ENCODE measurements around the gene ASB18. TPM values are rescaled to one million over a fixed set of nuclear protein-coding genes. Genes with fewer than 3 reads are reported as not detected.

The ASB18 gene
- total RNA-seq, 1 experiment from 2014 or later = not detected

- Mint-ChIP-seq H3K9me3 (0 out of 2 replicates have a peak, but pooled peaks cover 2% of the 10 kb centered on the region), H3K36me3 (no peaks in the 10 kb centered on the region), H3K27me3 (ENCODE audit: low read depth) (no peaks in the 10 kb centered on the region; the same call in 1 of the 2 replicates), H3K4me1 (peaks cover 20% of the 10 kb centered on the region), H3K4me3 (no peak overlapping the region), H3K27ac (no peak overlapping the region)
- DNase-seq (ENCODE audit: low spot score) (no peak), ATAC-seq (no peak)
- CTCF ChIA-PET = no interaction called here
- POLR2A ChIA-PET = no interaction called here
- TF ChIP-seq ELF4 (CRISPR knock-in tag; IDR thresholded peaks at IDR 0.05; ENCODE audit: low read depth) = no peak
- TF ChIP-seq ZSCAN18 (CRISPR knock-in tag; IDR thresholded peaks at IDR 0.05) = no peak
- TF ChIP-seq SOX15 (CRISPR knock-in tag; IDR thresholded peaks at IDR 0.05) = no peak
- no peak for TF ChIP-seq AFF4 (CRISPR knock-in tag; IDR thresholded peaks at IDR 0.05; ENCODE audit: borderline replicate concordance)
- TF ChIP-seq ATF3 (CRISPR knock-in tag; conservative IDR thresholded peaks at IDR 0.05) = no peak
- no peak for TF ChIP-seq USF1 (CRISPR knock-in tag; IDR thresholded peaks at IDR 0.05)
- TF ChIP-seq ZNF219 (CRISPR knock-in tag; IDR thresholded peaks at IDR 0.05; ENCODE audit: borderline replicate concordance) = no peak
- no peak for TF ChIP-seq ETV6 (CRISPR knock-in tag; IDR thresholded peaks at IDR 0.05)
- no peak for TF ChIP-seq CREM (CRISPR knock-in tag; IDR thresholded peaks at IDR 0.05)
- TF ChIP-seq NR2C2 (CRISPR knock-in tag; IDR thresholded peaks at IDR 0.05) = no peak
- TF ChIP-seq CBFB (CRISPR knock-in tag; IDR thresholded peaks at IDR 0.05; ENCODE audit: low read depth) = no peak
- no peak for TF ChIP-seq NR3C1 (CRISPR knock-in tag; conservative IDR thresholded peaks at IDR 0.05; ENCODE audit: low read depth)
- no peak for TF ChIP-seq GTF2I (CRISPR knock-in tag; conservative IDR thresholded peaks at IDR 0.05)
- no peak for TF ChIP-seq E2F4 (CRISPR knock-in tag; IDR thresholded peaks at IDR 0.05; ENCODE audit: borderline replicate concordance, low read depth)
- TF ChIP-seq EMX1 (CRISPR knock-in tag; IDR thresholded peaks at IDR 0.05) = no peak
- TF ChIP-seq PRRX2 (CRISPR knock-in tag; IDR thresholded peaks at IDR 0.05) = no peak
- TF ChIP-seq SP1 (CRISPR knock-in tag; conservative IDR thresholded peaks at IDR 0.05) = no peak
Observed at GRCh38 chr2:236303935-236304334, 39.7 kb upstream of the ASB18 start.

GRCh38 chr2:236302555-236302954 lies 38.3 kb upstream of the ASB18 start:
- POLR2A ChIA-PET = no interaction called here
- DNase-seq (ENCODE audit: low spot score) (no peak), ATAC-seq (no peak)
- H3K9me3 Mint-ChIP-seq = 0 out of 2 replicates have a peak, but pooled peaks cover 2% of the 10 kb centered on the region
- no peaks in the 10 kb centered on the region; the same call in 1 of the 2 replicates for H3K27me3 Mint-ChIP-seq (ENCODE audit: low read depth)
- no peaks in the 10 kb centered on the region for H3K36me3 Mint-ChIP-seq
- H3K27ac Mint-ChIP-seq = no peak overlapping the region
- TF ChIP-seq AFF4 (CRISPR knock-in tag; IDR thresholded peaks at IDR 0.05; ENCODE audit: borderline replicate concordance) = no peak
- H3K4me1 Mint-ChIP-seq = peaks cover 9% of the 10 kb centered on the region
- CTCF ChIA-PET = interaction anchor here (0.6 kb wide), 1 partner anchor 1685 kb away, joined by 3 read pairs; no protein-coding TSS in a partner anchor
- H3K4me3 Mint-ChIP-seq = no peak overlapping the region

All from WTC11 (cell line).